Activated naive CD8-positive, alpha-beta T cell treated with anti-CD3 and anti-CD28 coated beads, Interleukin-2, amount 10 ng/mL, durations not matched to agents 7 days and 5 days (primary cell): ENCODE results near the gene TDRD12. TPM values are rescaled to one million over a fixed set of nuclear protein-coding genes. Genes with fewer than 3 reads are reported as not detected.
"Not testable (repeated sequence)": the region's sequence is repeated elsewhere in the genome, so short reads cannot be mapped to it uniquely, and the experiment has no call there.

Experiments used
- ATAC-seq: fragments of 150-1000 bp; cut with Tn5 transposase; one replicate; pipeline ENCODE4 v1.10.0; 2021; ENCODE audit warnings: low read depth, moderate library complexity
- POLR2A ChIA-PET: fragments of 350-600 bp; sonication (Branson Sonifier 250); formaldehyde crosslinking; loops from one replicate; lab custom pipeline; 2021; ENCODE audit warnings: antibody characterized with exemption; lab: Charles Lee
- DNase-seq: peaks from one replicate; pipeline ENCODE4 v3.0.0; 2021
- H3K27ac Mint-ChIP-seq: one replicate; pipeline ENCODE4 v1.8.0; 2022; ENCODE audit warnings: mild to moderate bottlenecking, mixed read lengths
- H3K27me3 Mint-ChIP-seq: one replicate; pipeline ENCODE4 v1.8.0; 2022; ENCODE audit warnings: mild to moderate bottlenecking, moderate library complexity, mixed read lengths
- H3K36me3 Mint-ChIP-seq: one replicate; pipeline ENCODE4 v1.8.0; 2021; ENCODE audit warnings: mild to moderate bottlenecking, mixed read lengths
- H3K4me1 Mint-ChIP-seq: one replicate; pipeline ENCODE4 v1.8.0; 2021; ENCODE audit warnings: mixed read lengths
- H3K4me3 Mint-ChIP-seq: one replicate; pipeline ENCODE4 v1.8.0; 2022; ENCODE audit warnings: mild to moderate bottlenecking, moderate library complexity, mixed read lengths
- H3K9me3 Mint-ChIP-seq: one replicate; pipeline ENCODE4 v1.8.0; 2021; ENCODE audit warnings: mixed read lengths
- total RNA-seq, 2 experiments: library from RNA; stranded (reverse); gene quantifications; one replicate each; pipeline ENCODE4 v1.2.3, GENCODE V29; 2021

TDRD12 gene
- total RNA-seq, 2 experiments from 2014 or later: 0.26 to 0.42 TPM

DNA sequence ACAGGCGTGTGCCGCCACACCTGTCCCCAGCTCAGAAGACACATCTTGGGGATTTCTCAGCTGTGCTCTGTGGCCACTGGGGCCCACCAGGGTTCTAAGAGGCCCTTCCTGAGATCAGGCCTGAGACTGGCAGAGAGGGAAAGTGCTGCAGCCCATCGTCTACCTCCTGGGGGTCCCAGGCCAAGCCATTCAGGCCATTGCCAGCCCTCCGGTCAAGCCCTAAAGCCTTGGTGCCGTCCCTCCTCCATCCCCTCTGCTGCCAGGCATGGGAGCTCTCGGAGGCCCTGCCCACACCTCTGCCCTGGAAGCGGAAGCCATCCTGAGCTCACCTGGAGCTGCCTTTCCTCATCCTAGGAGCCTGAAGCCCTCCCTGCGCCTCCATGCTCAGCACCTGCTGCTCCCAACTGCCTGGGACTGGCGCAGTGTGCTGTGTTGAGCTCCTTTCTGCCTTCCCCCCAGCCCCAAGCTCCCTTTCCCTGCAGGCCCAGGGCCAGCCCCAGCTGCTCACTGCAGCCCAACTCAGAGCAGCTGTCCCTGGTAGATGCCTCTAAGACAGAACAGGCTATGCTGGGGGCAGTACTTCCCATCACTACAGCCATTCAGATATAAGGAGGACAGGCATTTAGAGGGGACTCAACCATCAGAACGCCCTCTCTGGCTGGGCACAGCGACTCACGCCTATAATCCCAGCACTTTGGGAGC is 147.1 kb downstream of the TDRD12 start:
- H3K27me3 Mint-ChIP-seq: no peaks in the 10 kb centered on the region
- no peaks in the 10 kb centered on the region for H3K9me3 Mint-ChIP-seq
- POLR2A ChIA-PET: no interaction called here
- DNase-seq (no peak), ATAC-seq (no peak)
- H3K36me3 Mint-ChIP-seq: no peaks in the 10 kb centered on the region
- H3K27ac Mint-ChIP-seq: no peak overlapping the region
- H3K4me1 Mint-ChIP-seq: no peaks in the 10 kb centered on the region
- H3K4me3 Mint-ChIP-seq: no peak overlapping the region

DNA sequence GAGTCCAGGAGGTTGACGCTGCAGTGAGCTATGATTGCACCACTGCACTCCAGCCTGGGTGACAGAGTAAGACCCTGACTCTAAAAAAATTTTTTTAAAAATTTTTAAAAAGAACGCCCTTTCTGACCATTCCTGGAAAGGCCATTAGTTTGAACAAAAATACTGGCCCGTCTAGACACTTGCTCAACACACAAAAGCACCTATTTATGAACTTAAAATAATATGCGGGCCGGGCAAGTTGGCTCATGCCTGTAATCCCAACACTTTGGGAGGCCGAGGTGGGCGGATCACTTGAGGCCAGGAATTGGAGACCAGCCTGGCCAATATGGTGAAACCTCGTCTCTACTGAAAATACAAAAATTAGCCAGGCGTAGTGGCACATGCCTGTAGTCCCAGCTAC is 147.9 kb downstream of the TDRD12 start:
- not testable (repeated sequence) for H3K9me3 Mint-ChIP-seq, ATAC-seq, H3K36me3 Mint-ChIP-seq, H3K27ac Mint-ChIP-seq, H3K4me1 Mint-ChIP-seq, DNase-seq, H3K27me3 Mint-ChIP-seq, H3K4me3 Mint-ChIP-seq
- POLR2A ChIA-PET: interaction anchor here (0.7 kb wide), 1 partner anchor 93 kb away, joined by 5 read pairs; no protein-coding TSS in a partner anchor

DNA sequence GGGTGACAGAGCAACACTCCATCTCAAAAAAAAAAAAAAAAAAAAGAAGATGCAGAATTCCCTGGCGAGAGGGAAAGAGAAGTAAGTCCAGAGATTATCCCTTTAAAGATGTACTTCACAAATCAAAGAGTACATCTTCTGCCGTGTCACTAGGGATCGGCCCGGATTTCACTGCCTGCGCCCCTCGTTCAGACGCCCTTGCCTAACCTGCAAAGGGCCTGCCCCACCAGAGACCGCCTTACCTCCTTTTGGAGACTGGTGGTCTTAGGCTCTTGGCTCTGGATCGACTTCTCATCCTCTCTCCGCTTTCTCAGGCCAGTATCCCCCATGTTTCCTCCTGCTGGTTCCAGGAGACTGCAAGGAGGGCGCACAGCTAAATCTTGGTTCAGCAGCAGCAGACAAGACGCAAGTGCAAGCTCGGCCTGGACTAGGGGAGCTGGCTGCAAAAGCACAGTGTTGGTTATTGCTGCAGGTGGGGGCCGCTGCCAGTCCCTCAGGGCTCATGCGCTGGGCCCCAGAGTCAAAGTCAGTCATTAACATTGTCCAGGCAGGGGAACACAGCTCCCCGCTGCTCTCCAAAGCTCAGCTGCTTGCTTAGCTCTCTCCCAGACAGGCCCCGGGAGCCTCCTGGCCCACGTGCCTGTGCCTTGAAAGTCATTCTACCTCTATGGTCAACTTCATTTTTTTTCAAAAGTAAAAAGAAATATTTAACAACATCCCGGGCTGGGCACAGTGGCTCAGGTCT is 148.8 kb downstream of the TDRD12 start:
- no peak overlapping the region for H3K4me3 Mint-ChIP-seq
- no peaks in the 10 kb centered on the region for H3K9me3 Mint-ChIP-seq
- ATAC-seq (no peak), DNase-seq (no peak)
- no peaks in the 10 kb centered on the region for H3K36me3 Mint-ChIP-seq
- H3K27ac Mint-ChIP-seq: no peak overlapping the region
- H3K4me1 Mint-ChIP-seq: peaks cover 2% of the 10 kb centered on the region
- no peaks in the 10 kb centered on the region for H3K27me3 Mint-ChIP-seq
- POLR2A ChIA-PET: no interaction called here

DNA sequence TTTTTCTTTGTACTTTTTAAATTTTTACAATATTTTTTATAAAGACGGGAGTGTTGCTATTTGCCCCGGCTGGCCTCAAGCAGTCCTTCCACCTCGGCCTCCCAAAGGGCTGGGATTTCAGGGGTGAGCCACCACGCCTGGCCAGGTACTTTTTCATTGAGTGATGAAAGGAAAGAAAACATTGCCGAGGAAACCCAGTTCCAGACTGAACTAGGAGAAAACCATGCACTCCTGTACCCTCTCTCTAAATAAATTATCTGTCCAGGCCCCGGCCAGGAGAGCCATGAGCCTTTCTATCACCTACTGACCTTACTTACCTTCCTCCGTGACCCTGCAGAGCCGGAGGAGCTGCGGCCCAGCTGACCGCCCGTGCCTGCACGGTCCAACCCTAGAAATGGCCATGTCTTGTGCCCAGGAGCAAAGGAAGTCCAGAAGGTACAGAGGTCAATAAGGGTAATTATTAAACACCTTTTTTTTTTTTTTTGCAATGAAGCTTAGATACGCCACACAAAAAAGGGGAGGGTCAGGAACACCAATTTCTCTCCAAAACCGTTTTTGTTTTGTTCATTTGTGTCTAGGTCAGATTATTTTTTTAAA is 149.9 kb downstream of the TDRD12 start, which contains the start of gene SLC7A9:
Gene SLC7A9, minus strand, starts transcription at position 399 of the 597 bp plus-strand sequence. CDS start 1,233 bp downstream, outside the sequence.
- Mint-ChIP-seq H3K4me3 (no peak within 1 kb of the TSS), H3K27me3 (no peaks in the 10 kb centered on the region), H3K9me3 (no peaks in the 10 kb centered on the region), H3K27ac (no peak within 1 kb of the TSS), H3K4me1 (peaks cover 7% of the 10 kb centered on the region), H3K36me3 (no peaks in the 10 kb centered on the region)
- no peak for ATAC-seq
- DNase-seq: no peak
- POLR2A ChIA-PET: no interaction called here

DNA sequence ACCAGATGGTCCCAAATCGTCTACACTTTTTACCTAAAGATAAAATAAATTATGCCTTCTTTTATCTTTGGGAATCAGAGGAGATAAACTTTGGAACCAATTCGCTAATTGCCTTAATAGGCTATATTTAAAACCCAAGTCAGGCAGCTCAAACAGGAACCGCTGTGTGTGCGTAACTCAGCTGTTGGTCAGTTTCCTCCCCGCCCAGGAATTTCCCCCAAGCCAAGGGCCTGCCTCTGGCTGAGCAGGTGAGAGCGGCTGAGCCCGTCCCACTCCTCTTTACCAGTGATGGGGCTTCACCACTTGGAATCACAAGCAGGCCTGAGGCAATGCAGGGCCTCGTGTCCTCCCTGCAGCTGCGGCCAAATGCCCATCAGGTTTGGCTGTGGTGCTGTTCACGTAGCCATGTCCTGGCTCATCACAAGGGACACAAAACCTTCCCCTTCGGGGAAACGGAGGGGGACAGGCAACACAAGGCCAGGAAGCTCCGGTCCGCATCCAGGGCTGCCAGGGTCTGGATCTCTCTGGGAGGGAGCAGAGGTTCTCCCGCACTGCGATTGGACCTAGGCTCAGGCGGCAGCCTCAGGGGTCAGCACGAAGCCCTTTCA is 150.5 kb downstream of the TDRD12 start:
- POLR2A ChIA-PET: no interaction called here
- DNase-seq (no peak), ATAC-seq (no peak)
- no peaks in the 10 kb centered on the region for H3K9me3 Mint-ChIP-seq
- no peak overlapping the region for H3K27ac Mint-ChIP-seq
- no peaks in the 10 kb centered on the region for H3K27me3 Mint-ChIP-seq
- H3K36me3 Mint-ChIP-seq: no peaks in the 10 kb centered on the region
- peaks cover 7% of the 10 kb centered on the region for H3K4me1 Mint-ChIP-seq
- no peak overlapping the region for H3K4me3 Mint-ChIP-seq

DNA sequence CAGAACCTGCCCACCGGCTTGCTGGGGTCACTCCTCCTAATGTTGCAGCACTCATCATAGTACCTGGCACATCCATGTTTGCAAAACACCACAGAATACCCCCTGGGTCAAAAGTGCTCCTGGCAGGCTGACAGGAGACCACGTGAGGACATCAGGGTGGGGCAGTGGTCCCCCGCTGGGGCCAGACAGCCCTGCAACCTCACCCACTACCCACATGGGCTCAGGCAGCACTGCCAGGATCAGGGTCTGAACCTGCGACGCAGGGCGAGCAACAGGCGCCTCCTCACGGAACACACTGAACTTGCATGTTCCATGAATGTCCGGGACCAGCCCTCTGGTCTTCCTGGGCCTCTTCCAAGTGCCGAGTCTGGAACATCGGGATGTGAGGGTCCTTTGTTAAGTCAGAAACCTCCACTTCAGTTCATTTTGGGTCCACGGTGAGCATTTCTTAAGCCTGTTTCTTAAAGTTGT is 151.4 kb downstream of the TDRD12 start:
- Mint-ChIP-seq H3K4me1 (peaks cover 7% of the 10 kb centered on the region), H3K36me3 (no peaks in the 10 kb centered on the region), H3K9me3 (no peaks in the 10 kb centered on the region), H3K27ac (no peak overlapping the region), H3K4me3 (no peak overlapping the region), H3K27me3 (no peaks in the 10 kb centered on the region)
- DNase-seq (no peak), ATAC-seq (no peak)
- POLR2A ChIA-PET: no interaction called here

DNA sequence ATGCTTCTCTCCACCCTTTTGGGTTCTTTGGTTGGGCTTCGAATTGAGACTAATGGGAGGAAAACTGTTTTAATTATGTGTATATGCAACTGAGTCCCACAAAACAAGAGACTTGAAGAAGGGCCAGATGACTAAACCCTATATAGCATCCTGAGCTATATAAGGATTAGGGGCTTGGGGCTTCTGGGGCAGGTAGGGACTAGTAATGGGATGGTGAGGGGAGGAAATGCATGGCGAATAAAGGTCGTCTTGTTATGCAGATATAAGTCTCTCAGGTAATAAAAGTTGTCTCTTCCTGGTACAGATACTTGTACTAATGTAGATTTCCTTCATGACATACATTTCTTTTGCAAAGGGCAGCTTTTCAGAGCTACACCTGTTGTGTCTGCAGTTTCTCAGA is 152.8 kb downstream of the TDRD12 start:
- H3K4me3 Mint-ChIP-seq: no peak overlapping the region
- ATAC-seq (no peak), DNase-seq (no peak)
- no peaks in the 10 kb centered on the region for H3K36me3 Mint-ChIP-seq
- no peaks in the 10 kb centered on the region for H3K9me3 Mint-ChIP-seq
- no peak overlapping the region for H3K27ac Mint-ChIP-seq
- H3K4me1 Mint-ChIP-seq: peaks cover 7% of the 10 kb centered on the region
- POLR2A ChIA-PET: no interaction called here
- H3K27me3 Mint-ChIP-seq: no peaks in the 10 kb centered on the region

DNA sequence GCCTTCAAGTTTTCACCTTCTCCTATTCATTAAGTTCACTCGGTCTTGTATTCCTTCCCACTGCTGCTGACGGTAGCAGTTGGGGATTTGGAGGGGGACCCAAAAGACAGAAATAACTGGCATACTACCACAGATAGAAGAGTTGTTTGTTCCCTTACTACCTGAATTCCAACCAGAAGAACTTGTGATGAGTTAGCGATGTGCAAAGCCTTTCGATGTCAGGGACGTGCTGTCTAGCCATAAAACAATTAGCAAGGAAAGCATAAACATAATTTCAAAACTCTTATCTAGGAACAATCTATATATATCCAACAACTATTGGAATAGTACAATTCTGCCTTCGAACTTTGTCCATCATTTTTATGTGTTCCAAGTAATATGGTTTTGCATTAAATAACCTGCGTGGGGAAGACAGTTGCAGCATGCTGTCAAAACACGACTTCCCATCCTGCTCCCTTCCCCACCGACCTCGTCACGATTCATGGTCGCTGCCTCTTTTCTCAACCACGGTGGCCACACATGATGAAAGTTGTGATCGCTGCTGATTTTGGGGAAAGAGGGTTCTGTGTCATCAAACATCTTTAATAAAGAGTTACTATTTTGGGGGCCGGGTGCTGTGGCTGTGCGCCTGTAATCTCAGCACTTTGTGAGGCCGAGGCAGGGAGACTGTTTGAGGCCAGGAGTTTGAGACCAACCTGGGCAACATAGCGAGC is 153.8 kb downstream of the TDRD12 start:
- Mint-ChIP-seq H3K36me3 (no peaks in the 10 kb centered on the region), H3K4me3 (no peak overlapping the region), H3K9me3 (no peaks in the 10 kb centered on the region), H3K4me1 (peaks cover 7% of the 10 kb centered on the region), H3K27ac (no peak overlapping the region), H3K27me3 (no peaks in the 10 kb centered on the region)
- no peak for DNase-seq
- POLR2A ChIA-PET: no interaction called here
- no peak for ATAC-seq

DNA sequence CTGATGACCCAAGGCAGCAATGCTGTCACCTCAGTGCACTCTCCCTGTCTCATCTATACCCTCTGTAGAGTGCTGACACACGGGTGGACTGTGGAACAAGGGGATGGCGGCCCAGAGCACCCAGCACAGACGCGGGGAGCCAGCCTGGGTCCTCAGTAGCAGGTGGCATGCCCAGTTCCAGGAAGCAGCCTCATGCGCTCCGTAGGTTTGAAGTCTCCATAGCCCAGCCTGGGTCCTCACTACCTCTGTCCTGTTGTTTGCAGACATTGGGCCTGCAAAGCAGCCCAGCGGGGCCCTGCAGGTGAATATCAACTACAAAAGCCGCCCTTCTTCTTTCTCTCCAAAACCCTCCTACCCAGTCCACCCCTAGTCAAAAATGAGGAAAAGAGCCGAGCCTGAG is 155.0 kb downstream of the TDRD12 start:
- no peak overlapping the region for H3K27ac Mint-ChIP-seq
- H3K27me3 Mint-ChIP-seq: no peaks in the 10 kb centered on the region
- H3K36me3 Mint-ChIP-seq: no peaks in the 10 kb centered on the region
- no peak overlapping the region for H3K4me3 Mint-ChIP-seq
- no peak for ATAC-seq
- no peaks in the 10 kb centered on the region for H3K9me3 Mint-ChIP-seq
- POLR2A ChIA-PET: no interaction called here
- peaks cover 7% of the 10 kb centered on the region for H3K4me1 Mint-ChIP-seq
- no peak for DNase-seq

DNA sequence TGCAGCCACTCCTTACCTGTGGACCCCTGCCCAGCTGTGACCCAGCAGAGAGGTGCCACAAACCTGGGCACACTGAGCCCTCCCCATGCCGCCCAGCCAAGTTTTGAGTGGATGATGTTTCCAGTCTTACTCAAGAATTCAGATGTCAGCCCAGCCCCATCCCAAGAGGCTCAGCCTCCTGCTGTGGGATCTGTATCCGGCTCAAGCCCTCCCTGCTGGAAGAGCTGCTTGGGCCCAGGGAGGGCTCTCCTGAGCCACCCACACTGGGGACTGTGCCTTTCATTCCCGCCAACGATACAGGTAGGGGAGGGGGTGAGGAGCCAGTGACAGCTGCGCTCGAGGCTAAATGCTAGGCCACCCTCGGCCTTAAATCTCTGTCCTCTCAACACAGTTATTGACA is 155.9 kb downstream of the TDRD12 start:
- no peak overlapping the region for H3K27ac Mint-ChIP-seq
- H3K4me1 Mint-ChIP-seq: peaks cover 7% of the 10 kb centered on the region
- H3K36me3 Mint-ChIP-seq: no peaks in the 10 kb centered on the region
- ATAC-seq: no peak
- POLR2A ChIA-PET: no interaction called here
- no peak for DNase-seq
- no peaks in the 10 kb centered on the region for H3K9me3 Mint-ChIP-seq
- no peak overlapping the region for H3K4me3 Mint-ChIP-seq
- H3K27me3 Mint-ChIP-seq: no peaks in the 10 kb centered on the region

DNA sequence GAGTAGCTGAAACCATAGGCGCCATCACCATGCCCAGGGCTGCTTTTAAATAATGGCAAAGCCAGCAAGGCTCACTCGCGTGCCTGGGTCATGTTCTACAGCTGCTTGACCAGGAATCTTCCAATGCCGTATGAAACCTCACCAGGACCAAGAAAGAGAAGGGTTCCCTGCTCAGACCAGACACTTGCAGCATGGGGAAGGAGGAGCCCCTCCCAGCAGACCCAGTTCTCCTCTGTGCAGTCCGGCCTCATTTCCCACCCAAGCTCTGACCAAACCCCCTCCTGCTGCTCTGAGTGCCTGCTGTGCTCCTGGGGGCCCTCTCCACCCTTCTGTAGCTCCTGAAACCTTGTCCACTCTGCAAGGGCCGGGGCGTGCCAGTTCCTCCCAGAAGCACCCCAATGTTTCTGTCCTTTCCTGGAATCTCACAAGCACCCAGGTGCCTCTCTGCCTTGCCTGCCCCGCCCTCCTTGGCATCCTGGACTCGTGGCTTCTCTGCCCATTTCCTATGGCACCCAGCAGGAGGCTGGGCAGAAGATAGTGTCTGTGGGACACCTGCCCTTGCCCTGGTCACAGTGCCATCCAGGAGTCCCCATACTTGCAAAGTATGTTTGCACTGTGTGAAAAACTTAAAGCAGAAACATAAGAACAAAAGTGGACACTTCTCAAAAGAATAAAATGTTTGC is 156.8 kb downstream of the TDRD12 start:
- no peak for ATAC-seq
- no peak overlapping the region for H3K27ac Mint-ChIP-seq
- no peak for DNase-seq
- H3K4me1 Mint-ChIP-seq: peaks cover 7% of the 10 kb centered on the region
- no peak overlapping the region for H3K4me3 Mint-ChIP-seq
- no peaks in the 10 kb centered on the region for H3K9me3 Mint-ChIP-seq
- no peaks in the 10 kb centered on the region for H3K36me3 Mint-ChIP-seq
- H3K27me3 Mint-ChIP-seq: no peaks in the 10 kb centered on the region
- POLR2A ChIA-PET: no interaction called here

DNA sequence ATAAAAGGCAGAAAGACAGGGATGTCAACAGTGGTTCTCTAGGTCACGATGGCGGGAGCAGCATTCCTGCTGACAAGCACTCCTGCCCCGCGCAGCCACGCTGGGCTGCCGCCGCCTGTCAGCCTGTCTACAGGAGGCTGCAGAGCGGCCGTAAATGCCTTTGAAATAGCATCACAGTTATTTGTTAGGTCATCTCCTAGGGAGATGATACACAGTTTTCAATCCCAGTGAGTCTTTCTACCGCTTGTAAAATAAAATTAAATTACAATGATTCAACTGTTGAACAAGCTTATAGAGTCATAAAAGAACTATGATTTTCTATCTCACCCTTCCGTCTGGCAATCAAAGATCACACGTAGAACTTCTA is 157.3 kb downstream of the TDRD12 start:
- H3K4me3 Mint-ChIP-seq: no peak overlapping the region
- POLR2A ChIA-PET: no interaction called here
- no peaks in the 10 kb centered on the region for H3K27me3 Mint-ChIP-seq
- no peak overlapping the region for H3K27ac Mint-ChIP-seq
- no peaks in the 10 kb centered on the region for H3K36me3 Mint-ChIP-seq
- H3K4me1 Mint-ChIP-seq: peaks cover 7% of the 10 kb centered on the region
- no peak for DNase-seq
- no peaks in the 10 kb centered on the region for H3K9me3 Mint-ChIP-seq
- ATAC-seq: no peak
